Activated CD4-positive, CD25-positive, alpha-beta regulatory T cell (primary cell): Measurements from ENCODE around the gene PRDM2.

ENCODE experiments used
- DNase-seq, 4 experiments: peaks; one replicate each; lab custom pipeline; 2025; lab: John Stamatoyannopoulos, UW

The PRDM2 gene

DNA sequence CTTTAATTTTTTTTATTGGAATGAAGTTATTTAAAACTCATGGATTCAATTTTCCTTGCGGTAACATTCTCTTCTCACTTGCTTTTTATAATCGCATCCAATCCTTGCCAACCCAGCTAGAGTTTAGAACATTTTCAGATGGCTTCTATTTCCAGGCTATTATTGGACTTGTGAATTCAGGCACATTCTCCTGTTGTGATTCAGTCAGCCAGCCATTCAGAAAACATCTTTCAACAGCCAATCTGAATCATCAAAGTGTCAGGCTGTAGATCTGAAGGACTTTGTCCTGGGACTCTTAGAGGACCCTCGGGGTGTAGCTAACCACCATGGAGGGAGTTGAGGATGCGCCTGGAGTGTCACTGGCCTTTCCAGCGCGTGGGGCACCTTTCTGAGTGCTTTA lies 92.4 kb downstream of the PRDM2 start:
- DNase-seq: no peak

DNA sequence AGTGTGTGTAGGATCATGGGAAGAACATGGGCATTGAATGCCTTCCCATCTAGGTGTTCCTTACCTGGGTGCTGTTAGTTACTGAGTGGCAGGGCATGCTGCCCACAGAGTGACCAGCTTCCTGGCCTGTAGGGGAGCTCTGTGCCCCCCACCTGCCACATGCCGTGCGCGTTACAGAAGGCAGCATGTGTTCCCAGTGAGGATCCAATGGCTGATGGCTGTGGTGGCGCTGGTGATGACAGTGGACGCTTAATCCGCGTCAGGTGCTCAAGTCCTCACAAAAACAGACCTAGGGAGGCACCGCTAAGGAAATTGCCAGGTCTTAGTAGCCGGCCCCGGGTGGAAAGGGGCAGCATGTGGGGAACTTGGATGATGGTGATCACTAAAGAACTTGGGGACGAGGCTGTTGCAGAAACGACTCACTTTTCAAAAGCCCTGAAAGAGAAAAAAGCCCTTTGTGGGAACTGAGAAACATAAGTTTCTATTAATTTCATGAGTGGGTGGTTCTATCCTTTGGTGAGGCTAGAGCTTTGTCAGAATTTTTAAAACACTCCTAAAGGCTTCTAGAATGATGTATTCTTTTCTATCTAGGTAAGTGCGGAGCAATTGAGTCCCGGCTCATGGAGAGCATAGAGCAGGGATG lies 93.2 kb downstream of the PRDM2 start:
- DNase-seq: no peak

DNA sequence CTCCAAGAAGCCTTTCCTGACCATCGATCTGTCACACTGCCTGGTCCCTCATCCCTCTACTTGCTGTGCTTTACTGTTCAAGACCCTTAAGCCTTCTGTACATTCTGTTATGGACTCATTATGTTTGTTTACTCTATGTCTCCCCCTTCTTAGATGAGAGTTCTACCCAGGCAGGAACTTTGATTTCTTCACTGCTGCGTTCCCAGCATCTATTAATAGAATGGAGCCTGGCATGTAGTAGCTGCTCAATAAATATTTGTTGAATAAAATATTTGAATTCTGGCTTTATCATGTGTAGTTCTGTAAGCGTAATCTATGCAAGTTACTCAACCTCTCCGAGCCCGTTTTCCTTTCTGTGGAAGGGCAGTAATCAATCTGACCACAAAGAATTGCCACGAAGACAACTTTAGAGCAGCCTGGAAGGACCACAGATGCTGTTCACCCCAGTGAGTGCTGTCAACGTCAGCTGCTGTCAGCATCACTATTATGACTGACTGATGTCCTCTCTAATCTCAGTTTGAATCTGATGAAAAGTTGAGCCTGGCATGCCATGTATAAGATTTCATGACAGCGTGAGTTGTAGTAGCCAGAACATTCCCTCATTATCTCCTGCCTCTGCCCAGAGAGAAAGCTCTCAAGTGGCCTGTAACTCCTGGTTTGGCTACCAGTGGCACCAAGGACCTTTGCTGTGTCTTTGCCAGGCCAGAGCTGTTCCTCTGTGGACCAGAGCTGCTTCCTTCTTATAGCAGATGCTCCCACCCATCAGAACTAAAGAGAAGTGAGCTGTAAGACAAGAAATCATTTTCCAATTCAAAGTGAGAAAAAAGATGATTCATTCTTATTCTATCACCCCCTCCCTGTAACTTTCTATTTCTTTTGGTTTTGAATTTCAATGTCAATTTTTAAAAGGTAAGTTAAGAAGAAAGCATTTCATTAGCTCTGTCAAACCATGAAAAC lies 94.5 kb downstream of the PRDM2 start:
- DNase-seq: no peak

DNA sequence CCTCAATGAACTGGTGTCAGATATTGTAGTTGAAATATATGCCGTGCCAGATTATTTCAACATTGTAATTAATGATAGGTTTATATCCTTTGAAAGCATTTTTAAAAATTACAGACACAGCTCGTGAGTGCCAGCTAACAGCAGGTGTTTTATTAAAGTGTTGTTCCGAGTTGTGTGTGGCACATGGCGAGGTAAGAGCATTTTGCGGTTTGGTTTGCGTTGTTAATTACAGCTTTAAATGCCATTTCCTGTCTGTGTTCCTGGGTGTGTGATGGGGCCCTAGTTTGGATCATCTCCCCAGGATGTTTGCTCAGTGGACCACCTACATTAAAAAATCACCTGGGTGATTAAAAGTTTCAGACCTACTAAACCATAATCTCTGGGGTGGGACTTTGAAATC lies 97.4 kb downstream of the PRDM2 start:
- DNase-seq: no peak

DNA sequence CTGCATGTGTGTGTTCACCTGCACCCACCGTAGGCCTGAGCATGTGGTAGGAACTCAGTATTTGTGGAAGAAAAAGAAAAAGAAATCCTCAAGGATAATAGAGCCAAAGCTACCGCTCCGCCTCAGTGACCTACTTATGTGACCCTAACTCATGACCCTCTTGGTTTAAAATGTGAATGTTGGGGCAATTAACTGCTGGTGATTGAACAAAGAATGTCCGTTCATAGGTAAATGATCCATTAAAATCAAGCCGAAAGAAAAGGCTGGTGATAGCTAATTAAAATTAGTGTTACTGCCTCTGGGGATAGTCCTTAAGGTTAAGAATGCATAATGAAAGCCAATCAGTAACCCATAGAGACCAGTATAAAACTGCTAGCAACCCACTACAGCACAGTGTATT lies 98.1 kb downstream of the PRDM2 start:
- DNase-seq: no peak

DNA sequence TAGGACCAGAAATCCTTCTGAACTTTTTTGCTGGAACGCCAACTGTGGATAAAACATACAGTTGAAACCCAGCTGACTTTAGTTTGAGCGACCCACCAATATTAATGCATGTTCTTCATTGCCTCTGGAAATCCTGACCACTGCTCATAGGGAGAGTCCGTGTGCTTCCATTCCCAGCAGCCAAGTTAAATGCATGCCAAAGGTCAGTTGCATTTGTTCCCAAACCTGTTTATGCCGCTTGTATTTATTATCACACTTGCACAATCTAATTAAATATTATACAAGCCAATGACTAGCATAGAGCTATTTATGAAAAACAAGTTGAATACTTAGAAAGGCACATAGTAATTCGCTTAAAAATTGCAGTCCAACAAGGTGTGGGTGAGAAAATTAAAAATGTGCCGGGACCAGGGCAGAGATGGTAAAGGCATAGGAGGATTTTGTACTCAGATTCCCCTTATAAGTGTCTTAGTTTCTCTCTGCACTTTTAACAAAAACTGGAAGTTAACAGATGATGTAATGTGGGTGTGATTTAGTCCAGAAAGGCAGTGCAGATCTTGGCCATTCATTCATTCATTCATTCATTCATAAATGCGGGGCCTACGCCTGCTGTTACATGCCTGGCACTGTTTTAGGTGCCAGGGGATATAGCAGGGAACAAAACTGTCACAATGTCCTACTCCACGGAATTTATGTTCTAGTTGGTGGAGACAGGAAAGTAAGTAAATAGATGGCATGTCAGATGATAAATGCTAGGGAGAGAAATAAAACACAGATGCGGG lies 99.7 kb downstream of the PRDM2 start:
- DNase-seq: no peak

DNA sequence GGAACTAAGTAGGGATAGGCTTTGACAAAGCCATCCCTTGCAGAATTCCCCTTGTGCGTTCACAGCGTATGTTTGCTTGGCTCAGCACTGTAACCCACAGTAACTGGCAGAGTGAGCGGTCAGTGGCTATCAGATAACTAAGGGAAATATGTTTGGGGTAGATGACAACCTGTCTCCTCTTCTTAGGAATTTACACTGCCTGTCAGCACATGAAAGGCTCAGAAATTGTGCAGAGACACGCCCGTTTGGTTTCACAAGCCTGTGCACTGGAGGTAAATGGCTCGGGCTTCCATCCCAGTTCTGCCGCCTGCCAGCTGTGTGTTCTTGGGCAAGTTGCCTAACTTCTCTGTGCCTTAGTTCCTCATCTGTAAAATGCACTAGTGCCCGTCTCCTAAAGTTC lies 101.2 kb downstream of the PRDM2 start:
- no peak for DNase-seq

DNA sequence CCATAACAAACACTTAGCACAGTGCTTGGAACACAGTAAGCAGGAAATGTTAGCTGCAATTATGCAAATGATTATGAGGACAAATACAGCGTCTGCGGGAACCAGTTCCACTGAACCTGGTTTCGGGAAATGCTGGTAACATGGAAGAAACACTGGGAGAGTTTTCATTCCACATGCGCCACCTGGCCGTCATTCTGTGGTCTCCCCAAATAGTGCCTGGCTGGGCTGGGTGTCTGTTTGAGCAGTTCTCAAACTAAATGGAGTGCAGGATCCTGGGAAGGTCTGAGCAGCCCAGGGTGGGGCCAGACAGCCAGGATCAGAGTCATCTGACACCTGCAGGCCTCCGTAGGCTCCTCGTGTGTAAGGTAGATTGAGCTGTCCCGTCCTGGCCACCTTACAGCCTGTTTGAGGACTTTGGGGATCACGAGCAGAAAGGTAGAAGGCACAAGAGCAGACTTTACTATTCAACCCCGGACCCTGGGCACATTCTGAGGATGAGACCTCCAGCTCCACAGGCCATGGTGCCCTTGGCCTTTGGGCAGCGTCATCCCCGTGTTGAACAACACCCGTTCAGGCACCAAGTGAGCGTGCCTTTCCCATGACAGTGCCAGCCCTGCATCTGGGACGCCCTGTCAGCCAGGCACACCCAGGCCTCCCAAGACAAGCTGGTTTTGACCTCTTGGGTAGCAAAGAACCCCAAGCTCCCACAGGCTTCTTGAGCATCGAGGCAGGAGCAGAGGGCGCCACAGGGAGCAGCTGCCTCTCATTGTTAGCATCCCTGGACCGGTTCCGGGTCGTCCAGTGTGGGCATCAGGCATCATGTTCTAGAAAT lies 101.9 kb downstream of the PRDM2 start:
- DNase-seq: no peak

DNA sequence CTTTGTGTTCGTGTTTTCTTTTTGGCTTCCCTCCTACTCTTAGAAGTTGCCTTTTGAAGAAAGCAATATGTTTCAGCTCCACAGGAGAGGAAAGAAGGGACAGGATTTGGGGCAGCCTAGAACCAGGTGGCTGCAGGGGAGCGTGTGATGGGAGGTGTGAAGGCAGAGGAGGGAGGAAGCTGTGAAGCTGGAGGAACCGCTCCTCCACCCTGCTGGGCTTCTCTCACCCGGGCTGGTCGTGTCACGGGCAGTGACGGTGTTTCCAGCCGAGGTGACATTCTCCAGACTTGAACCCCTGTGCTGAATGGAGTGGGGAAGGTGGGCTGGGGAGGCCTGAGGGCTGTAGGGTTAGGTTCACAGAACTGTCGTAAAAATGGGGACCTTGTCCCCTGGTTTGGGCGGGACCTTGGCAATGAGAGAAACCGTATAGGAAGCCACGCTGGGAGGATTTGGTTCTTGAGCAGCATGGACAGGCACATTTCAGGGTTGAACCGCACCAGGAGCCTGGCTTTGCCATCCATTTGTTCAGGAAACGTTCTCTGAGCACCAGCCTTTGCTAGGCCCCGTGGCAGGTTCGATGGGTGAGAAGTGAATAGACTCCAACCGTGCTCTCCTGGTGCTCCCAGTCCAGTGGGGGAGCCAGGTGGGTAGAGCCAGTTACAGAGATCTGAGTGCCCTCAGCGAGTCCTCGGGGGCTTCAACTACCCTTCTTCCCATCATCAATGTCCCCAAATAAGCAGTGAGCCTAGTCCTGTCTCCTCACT lies 103.0 kb downstream of the PRDM2 start:
- DNase-seq: no peak

DNA sequence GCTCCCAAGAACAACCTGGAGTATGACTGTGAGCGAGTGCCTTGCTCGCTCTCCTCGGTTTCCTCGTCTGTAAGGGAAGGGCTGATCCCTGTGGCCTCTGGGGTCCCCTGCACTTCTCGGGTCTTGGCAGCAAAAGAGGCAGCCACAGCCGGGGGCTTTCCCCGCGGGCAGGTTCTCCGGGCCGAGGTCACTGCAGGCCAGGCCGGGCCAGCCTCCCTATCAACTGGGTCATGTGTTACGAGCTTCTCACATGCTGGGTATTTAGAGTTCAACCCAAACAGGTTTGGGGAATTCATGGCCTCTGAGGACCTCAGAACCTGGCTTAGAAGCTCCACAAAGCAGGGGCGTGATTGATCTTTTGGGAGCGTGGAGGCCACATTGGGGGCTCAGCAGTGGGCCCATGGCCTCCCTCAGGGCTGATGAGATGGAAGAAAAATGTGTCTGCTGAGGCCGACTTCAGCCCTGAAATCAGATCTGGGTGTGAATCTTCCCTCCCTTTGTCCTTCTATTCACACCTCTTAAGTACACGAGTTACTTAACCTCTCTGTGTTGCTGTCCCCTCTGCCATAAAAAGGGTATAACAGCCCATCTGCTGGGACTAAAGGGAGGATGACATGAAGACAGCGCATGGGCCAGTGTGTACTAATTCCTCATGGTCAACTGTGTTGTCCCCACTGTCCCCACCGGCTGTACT lies 103.7 kb downstream of the PRDM2 start:
- DNase-seq: no peak

DNA sequence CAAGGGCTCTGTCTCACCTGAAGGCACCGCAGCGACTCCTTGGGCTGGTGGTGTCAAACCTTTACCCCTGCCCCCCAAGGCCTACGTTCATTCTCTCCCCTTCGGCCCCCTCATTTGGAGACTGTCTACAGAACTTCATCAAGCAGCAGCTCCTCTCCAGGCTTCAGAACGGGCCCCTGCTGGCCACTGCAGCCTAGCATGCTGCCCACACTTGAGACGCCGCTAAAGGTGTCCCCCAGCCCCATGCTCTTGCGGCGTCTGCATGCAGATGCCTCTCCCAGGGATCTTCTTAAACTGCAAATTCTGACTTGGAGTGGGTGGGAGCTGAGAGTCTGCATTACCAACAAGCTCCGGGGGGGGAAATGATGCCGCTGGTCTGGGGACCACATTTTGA lies 104.2 kb downstream of the PRDM2 start:
- no peak for DNase-seq

DNA sequence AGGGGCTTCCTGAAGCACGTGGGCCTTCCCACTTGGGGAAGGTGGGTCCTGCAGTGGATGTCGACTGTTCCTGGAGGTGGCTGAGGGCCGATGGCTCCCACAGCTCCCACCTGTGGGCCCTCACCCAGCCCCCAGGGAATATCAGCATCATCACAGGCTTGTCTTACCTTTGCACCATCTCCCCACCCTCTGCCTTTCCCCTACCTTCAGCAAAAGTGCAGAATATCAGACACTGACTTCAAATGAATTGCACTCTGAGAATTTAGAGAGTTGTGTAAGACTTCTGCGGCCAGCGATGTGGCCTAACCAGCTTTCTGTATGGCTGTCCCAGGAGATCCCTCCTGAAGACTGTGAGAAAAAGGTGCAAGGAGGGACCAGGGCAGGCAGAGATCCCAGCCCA lies 105.4 kb downstream of the PRDM2 start:
- no peak for DNase-seq

DNA sequence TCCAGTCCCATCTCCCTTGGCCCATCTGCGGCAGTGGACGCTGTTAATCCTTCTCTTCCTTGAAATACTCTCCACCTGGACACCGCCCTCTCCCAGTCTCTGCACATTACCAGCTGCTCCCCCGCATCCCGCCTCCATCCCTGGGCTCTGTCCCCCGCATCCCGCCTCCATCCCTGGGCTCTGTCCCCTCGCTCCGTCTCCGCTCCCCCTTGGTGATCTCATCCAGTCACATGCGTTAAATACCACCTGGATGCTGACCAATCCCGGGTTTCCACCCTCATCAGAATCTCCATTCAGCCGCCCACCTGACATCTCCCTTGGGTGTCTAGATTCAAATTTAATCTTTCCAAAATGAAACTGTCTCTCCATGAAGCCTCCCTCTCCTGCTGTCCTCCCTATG lies 106.1 kb downstream of the PRDM2 start:
- no peak for DNase-seq

DNA sequence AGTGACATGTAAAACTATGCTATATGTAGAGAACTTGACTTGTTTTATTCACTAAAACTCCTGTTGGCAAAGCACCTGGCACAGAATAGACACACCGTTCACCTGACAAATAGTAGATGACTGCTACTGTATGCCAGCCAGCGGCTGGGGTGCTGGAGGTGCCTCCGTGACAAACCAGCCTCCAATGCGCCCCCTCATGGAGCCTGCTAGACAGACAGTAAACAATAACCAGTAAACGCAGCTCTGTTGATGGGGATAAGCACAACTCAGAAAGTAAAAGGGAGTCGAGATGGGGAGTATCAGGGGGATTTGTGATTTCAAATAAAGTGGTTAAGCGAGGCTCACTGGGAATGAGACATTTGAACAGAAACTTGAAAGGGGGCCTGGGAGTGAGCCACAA lies 107.2 kb downstream of the PRDM2 start:
- no peak for DNase-seq

DNA sequence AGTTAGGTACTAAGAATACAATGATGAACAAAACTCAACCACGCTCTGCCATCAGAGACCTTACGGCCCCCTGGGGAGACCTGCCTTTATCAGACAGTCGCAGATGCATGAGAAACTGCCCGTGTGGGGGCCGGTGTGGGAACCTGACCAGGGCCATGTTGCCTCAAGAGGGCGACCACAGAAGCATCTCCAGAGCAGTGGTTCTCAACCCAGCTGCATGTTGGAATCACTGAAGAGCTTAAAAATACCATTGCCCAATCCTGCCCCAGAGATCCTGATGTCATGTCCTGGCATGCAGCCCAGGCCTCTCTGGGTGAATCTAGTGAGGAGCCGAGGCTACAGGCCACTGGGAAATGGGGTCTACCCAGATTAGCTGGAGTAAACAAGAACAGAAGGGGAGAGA lies 108.7 kb downstream of the PRDM2 start:
- no peak for DNase-seq

DNA sequence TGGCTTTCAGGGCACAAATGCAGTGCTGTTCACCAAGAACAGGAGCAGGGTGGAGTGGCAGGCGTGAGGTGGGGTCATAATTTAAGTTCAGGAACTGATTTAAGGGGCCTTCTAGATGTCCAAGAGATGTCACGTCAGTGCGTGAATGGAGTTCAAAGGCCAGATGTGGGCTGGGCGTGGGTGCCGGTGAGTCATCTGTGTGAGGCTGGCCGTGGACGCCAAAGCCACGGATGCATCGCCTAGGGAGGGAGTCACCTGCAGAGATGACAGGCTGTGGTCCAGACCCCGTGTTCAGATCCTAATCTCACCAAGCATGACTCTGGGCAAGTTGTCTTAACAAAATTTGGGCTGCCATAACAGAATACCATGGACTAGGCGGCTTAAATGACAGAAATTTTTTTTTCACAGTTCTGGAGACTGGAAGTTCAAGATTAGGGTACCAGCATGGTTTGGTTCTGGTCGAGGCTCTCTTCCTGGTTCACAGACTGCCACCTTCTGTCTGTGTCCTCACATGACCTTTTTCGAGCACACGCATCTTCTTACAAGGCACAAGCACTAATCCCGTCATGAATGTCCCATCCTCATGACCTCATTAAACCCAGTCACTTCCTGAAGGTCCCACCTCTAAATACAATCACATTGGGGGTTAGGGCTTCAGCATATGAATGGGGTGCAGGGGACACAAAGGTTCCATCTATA lies 109.6 kb downstream of the PRDM2 start:
- DNase-seq: no peak

DNA sequence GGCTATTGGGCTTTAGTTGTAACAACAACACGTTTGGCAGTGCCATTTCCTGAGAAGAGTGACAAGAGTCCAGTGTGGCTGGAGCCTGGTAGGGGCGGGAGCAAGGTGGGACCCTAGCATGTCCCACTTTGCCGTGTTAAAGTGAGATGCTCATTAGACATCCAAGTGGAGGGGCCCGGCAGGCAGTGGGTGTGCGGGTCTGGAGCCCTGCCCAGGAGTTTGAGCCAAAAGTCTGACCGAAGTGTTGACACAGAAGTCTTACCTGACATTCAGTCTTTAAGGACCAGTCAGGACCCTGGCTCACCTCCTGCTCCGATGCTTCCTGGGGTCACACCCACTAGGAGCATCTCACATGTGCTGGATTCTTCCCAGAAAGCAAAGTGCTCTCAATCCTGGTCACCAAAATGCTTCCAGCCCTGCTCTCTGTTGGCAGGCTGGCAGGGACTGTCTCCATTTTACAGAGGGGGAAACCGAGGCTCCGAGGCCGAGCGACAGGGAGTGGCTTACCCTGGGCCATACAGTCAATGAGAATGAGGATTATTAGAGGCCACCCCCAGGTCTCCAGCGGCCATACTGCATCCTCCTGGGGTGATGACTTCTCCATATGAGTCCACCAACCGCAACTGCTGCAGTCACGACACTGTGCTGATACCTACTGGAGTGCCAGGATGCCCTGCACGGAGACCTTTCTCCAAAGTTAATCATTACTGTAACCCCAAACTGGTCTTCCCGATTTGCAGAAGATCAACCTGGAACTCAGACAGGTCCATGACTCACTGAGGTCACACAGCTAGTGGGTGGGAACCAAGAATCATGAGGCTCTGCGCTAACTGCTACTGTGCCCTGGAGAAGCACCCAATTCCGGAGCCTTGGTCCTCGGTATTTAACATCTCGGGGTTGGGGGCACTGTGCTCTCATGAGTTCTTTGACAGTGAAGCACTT lies 112.7 kb downstream of the PRDM2 start:
- no peak for DNase-seq

DNA sequence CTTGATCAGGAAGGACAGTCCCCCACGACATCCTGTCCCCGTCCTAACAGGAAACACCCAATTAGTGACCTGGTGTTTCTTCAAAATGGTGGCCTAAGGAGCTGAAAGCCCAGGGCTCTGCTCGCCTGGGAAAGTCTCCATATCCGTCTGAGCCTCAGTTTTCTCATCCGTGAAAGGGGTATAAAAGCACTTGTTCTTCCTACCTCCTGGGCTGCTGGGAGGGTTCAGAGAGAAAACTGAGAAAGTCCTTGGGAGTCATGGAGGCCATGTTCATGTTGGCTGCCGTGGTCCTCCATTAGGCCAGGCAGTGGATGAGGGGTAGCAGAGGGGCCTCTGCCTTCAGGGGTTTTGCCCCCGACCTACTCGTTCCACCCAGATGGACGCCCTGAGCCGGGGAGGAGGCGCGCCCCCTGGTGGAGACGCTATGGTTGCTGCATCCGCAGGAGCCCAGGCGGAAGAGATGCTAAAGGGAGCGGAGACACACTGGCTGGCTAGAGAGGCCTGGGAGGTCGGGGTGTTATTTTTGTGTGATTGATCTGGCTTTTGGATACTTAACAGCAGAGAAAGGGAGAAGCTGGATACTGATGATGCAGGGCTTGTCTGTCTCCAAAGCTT lies 113.5 kb downstream of the PRDM2 start:
- DNase-seq: peak; percentile 12 to 27 (median 21)
